Erythroblast (primary cell): ENCODE data around the gene CUEDC2.

Experiments used
- GATA1 ChIP-seq: IDR thresholded peaks from 2 replicates; pipeline ENCODE4 v1.6.1; 2011; ENCODE audit warnings: low read depth, mild to moderate bottlenecking, control low read depth, low read length, moderate library complexity
- POLR2A ChIP-seq: IDR thresholded peaks from 2 replicates; pipeline ENCODE4 v1.6.1; 2011; ENCODE audit warnings: mild to moderate bottlenecking, low read length

- no peak for TF ChIP-seq POLR2A
- TF ChIP-seq GATA1, result no peak
These were observed 42.5 kb downstream of the CUEDC2 start for GRCh38 chr10:102389894-102390293.
